K562 (cell line): ENCODE measurements around the gene EGR2. TPM values are rescaled to one million over a fixed set of nuclear protein-coding genes. Genes with fewer than 3 reads are reported as not detected.

Experiments
- ATAC-seq: fragments of 200-7000 bp; cut with Tn5 transposase; 3 replicates; pipeline ENCODE4 v1.9.1; 2020; ENCODE audit warnings: moderate library complexity
- BruUV-seq: library from RNA; stranded (reverse); fragments of 400-500 nt; replicated peaks from 2 replicates; lab custom pipeline; 2021; lab: Mats Ljungman, UMichigan
- CTCF ChIA-PET: fragments of 300-600 bp; formaldehyde crosslinking; extraction: SDS; loops from one replicate; lab custom pipeline; 2021; ENCODE audit warnings: low intra/inter-chr PET ratio; lab: Yijun Ruan, JAX
- POLR2A ChIA-PET: fragments of 300-600, 350-650 bp; sonication (Branson Sonifier 250); formaldehyde crosslinking; extraction: SDS; loops from one replicate; lab custom pipeline; 2021; ENCODE audit warnings: antibody characterized with exemption, inconsistent platforms; lab: Yijun Ruan, JAX
- DNase-seq, 4 experiments: peaks; one replicate each; pipeline versions ENCODE4 v3.0.0 to v3.0.0-alpha.2; 2011 to 2018; ENCODE audit warnings: low spot score in 3 of 4, mixed read lengths in 3 of 4; ENCODE audit errors: extremely low read depth in 1 of 4
- FAIRE-seq: peaks from 2 replicates; lab custom pipeline; 2011; peaks lifted over from hg19 to GRCh38; lab: Jason Lieb, UNC
- H2AFZ ChIP-seq: 2 replicates; pipeline ENCODE4 v1.6.0; 2011; ENCODE audit warnings: low read depth, low read length, control low read depth, inconsistent platforms
- H3K27ac ChIP-seq: fragments of 200-600 bp; 3 replicates; pipeline ENCODE4 v1.8.0; 2011; ENCODE audit warnings: low read depth, mild to moderate bottlenecking, control low read depth, inconsistent platforms, low read length, moderate library complexity, mixed read lengths; ENCODE audit errors: extremely low read depth
- H3K27me3 ChIP-seq, 2 experiments: fragments of 300-600 bp in 1 of 2; 2 replicates in 1 of 2; 3 replicates in 1 of 2; pipeline versions ENCODE4 v1.6.0 to v1.8.0; 2011; ENCODE audit warnings: inconsistent platforms in 2 of 2, low read length in 2 of 2, mild to moderate bottlenecking in 1 of 2, mixed read lengths in 1 of 2, moderate library complexity in 1 of 2; ENCODE audit not compliant: control insufficient read depth in 2 of 2, insufficient read depth in 2 of 2
- H3K36me3 ChIP-seq: fragments of 300-600 bp; 3 replicates; pipeline ENCODE4 v1.8.0; 2011; ENCODE audit warnings: mild to moderate bottlenecking, low read length, inconsistent platforms; ENCODE audit not compliant: control insufficient read depth, insufficient read depth
- H3K4me1 ChIP-seq, 2 experiments: fragments of 200-600 bp in 1 of 2; replicated peaks in 1 of 2; 2 replicates in 1 of 2; 3 replicates in 1 of 2; pipeline versions ENCODE4 v1.5.1 to v1.8.0; 2011; ENCODE audit warnings: inconsistent platforms in 2 of 2, low read length in 2 of 2, mild to moderate bottlenecking in 1 of 2, mixed read lengths in 1 of 2, moderate library complexity in 1 of 2; ENCODE audit not compliant: control insufficient read depth in 2 of 2, insufficient read depth in 2 of 2
- H3K4me2 ChIP-seq: 2 replicates; pipeline ENCODE4 v1.6.1; 2011; ENCODE audit warnings: low read length, control low read depth, inconsistent platforms, mixed read lengths; ENCODE audit not compliant: insufficient read depth
- H3K4me3 ChIP-seq: fragments of 200-600 bp; sonication (generic), shearing (Covaris generic); 2 replicates; pipeline ENCODE4 v1.5.1; 2016; ENCODE audit warnings: control low read depth, inconsistent platforms
- H3K79me2 ChIP-seq: fragments of 200-600 bp; 3 replicates; pipeline ENCODE4 v1.8.0; 2011; ENCODE audit warnings: low read length, inconsistent platforms; ENCODE audit not compliant: control insufficient read depth, insufficient read depth
- H3K9ac ChIP-seq, 2 experiments: 2 replicates each; pipeline versions ENCODE4 v1.6.0 to v1.6.1; 2011; ENCODE audit warnings: low read depth in 2 of 2, low read length in 2 of 2, control low read depth in 1 of 2, inconsistent platforms in 1 of 2, mild to moderate bottlenecking in 1 of 2, mixed read lengths in 1 of 2; ENCODE audit not compliant: insufficient read depth in 1 of 2
- H3K9me1 ChIP-seq: one replicate; pipeline ENCODE4 v1.6.0; 2011; ENCODE audit warnings: inconsistent platforms, mild to moderate bottlenecking, low read length, moderate library complexity; ENCODE audit not compliant: control insufficient read depth, insufficient read depth
- H3K9me3 ChIP-seq: replicated peaks from 2 replicates; pipeline ENCODE4 v1.5.1; 2011; ENCODE audit warnings: low read depth, low read length, inconsistent platforms; ENCODE audit not compliant: control insufficient read depth, insufficient read depth
- H4K20me1 ChIP-seq: replicated peaks from 2 replicates; pipeline ENCODE4 v1.6.1; 2011; ENCODE audit warnings: low read length, inconsistent platforms, mixed read lengths; ENCODE audit not compliant: control insufficient read depth, insufficient read depth
- CREB3 ChIP-seq: fragments of 450-650 bp; conservative IDR thresholded peaks from 2 replicates; pipeline ENCODE4 v1.6.1; 2016; ENCODE audit warnings: missing genetic modification characterization, low read depth, mild to moderate bottlenecking, missing compliant biosample characterization, moderate library complexity
- MTA3 ChIP-seq: fragments of 450-650 bp; formaldehyde crosslinking; IDR thresholded peaks from 2 replicates; pipeline ENCODE4 v1.6.1; 2017; ENCODE audit warnings: mild to moderate bottlenecking, borderline replicate concordance
- NCOA1 ChIP-seq: fragments of 450-650 bp; IDR thresholded peaks from 2 replicates; pipeline ENCODE4 v1.6.1; 2016; ENCODE audit warnings: low read depth
- NFATC3 ChIP-seq: fragments of 450-650 bp; IDR thresholded peaks from 2 replicates; pipeline ENCODE4 v1.6.1; 2017; ENCODE audit warnings: mild to moderate bottlenecking
- RB1 ChIP-seq: fragments of 450-650 bp; IDR thresholded peaks from 2 replicates; pipeline ENCODE4 v1.6.1; 2017; ENCODE audit warnings: low read depth, mild to moderate bottlenecking
- REST ChIP-seq, 2 experiments: fragments of 450-650 bp; formaldehyde crosslinking in 1 of 2; IDR thresholded peaks; 2 replicates each; pipeline versions ENCODE4 v1.4.0 to v1.6.1; 2014 to 2020; ENCODE audit warnings: mild to moderate bottlenecking in 2 of 2, borderline replicate concordance in 1 of 2, low read depth in 1 of 2
- ZC3H8 ChIP-seq: fragments of 450-650 bp; IDR thresholded peaks from 2 replicates; pipeline ENCODE4 v1.6.1; 2017
- ZNF121 ChIP-seq: sonication (generic); formaldehyde crosslinking; conservative IDR thresholded peaks from 2 replicates; pipeline ENCODE4 v1.8.0; 2022; ENCODE audit warnings: missing genetic modification reagents
- WGBS: fragments of 100-300 bp; shearing (Covaris generic); methylation state at CpG from one replicate; pipeline ENCODE4 v1.1.6; 2016; ENCODE audit warnings: low coverage, mixed read lengths; ENCODE audit not compliant: insufficient coverage; ENCODE audit errors: missing lambda C conversion rate; 5-methylcytosine and 5-hydroxymethylcytosine counted together
- in situ Hi-C: fragments of 300-500 bp; cut with MboI; formaldehyde crosslinking; loops from 4 replicates; pipeline ENCODE4 v1.15.0; 2018; ENCODE audit warnings: inconsistent platforms, mixed read lengths
- intact Hi-C: fragments of 100-400 bp; cut with micrococcal nuclease; formaldehyde crosslinking; loops from 2 replicates; pipeline ENCODE4 v1.14.2; 2022
- polyA plus RNA-seq, 8 experiments: library from polyadenylated mRNA; depleted of rRNA in 4 of 8; stranded (reverse) in 5 of 8; unstranded in 3 of 8; fragments of >200 nt; fragmentation: Nextera tagmentation in 2 of 8; fragmentation: Illumina TruSeq in 1 of 8; extraction: Ambion mirVana in 2 of 8; extraction: Trizol in 1 of 8; gene quantifications; 2 replicates each; pipeline versions ENCODE4 v1.2.1 to v1.2.3, GENCODE V29; 2011 to 2014; ENCODE audit warnings: inconsistent platforms in 1 of 8, missing spikeins in 1 of 8
- total RNA-seq, 7 experiments: library from RNA; depleted of rRNA in 6 of 7; stranded (reverse); fragments of >200 nt in 6 of 7; fragmentation: Illumina TruSeq in 2 of 7; extraction: Trizol in 2 of 7; gene quantifications; 2 replicates each; pipeline versions ENCODE4 v1.2.1 to v1.2.3, GENCODE V29; 2011 to 2021; ENCODE audit warnings: low replicate concordance in 1 of 7
- TF ChIP-seq, protein P1 (sequence below), 2 experiments: fragments of 450-650 bp in 1 of 2; sonication (generic) in 1 of 2; formaldehyde crosslinking in 1 of 2; IDR thresholded peaks in 1 of 2; conservative IDR thresholded peaks in 1 of 2; 2 replicates each; pipeline versions ENCODE4 v1.6.1 to v1.8.1; 2016 to 2023; ENCODE audit warnings: mild to moderate bottlenecking in 2 of 2, moderate library complexity in 2 of 2, inconsistent platforms in 1 of 2, missing genetic modification reagents in 1 of 2

The EGR2 gene
- total and polyA plus RNA-seq, 9 of the 15 experiments (the other 6 are each of a cell fraction or from before 2014, with no cell fraction given) = 0.08 to 0.18 (median 0.12) TPM; not detected in 4

GRCh38 chr10:62817766-62818425 lies 1.7 kb upstream of the EGR2 start:
- BruUV-seq = no TSS peak
- FAIRE-seq (peak; percentile 11), ATAC-seq (peak; percentile 81), DNase-seq (peak; percentile 84 to 89 (median 87))
- Histone ChIP-seq H3K9me1 (no peaks in the 10 kb centered on the region), H3K4me1 (peaks cover 7 to 50% of the 10 kb centered on the region in 2 experiments; a peak in 3 of 5 replicates), H2AFZ (peak overlapping the region; percentile 95), H3K9me3 (no peaks in the 10 kb centered on the region), H4K20me1 (no peaks in the 10 kb centered on the region), H3K4me2 (peak overlapping the region; percentile 90), H3K4me3 (peak overlapping the region; percentile 74; the same call in 1 of the 2 replicates), H3K79me2 (no peaks in the 10 kb centered on the region), H3K9ac (peak overlapping the region in 1 of 2 experiments; percentile 94; a peak in 2 of 4 replicates), H3K27me3 (peaks cover 19 to 48% of the 10 kb centered on the region in 2 experiments; a peak in 4 of 5 replicates), H3K36me3 (no peaks in the 10 kb centered on the region), H3K27ac (no peak overlapping the region)
- POLR2A ChIA-PET = interaction anchor here (0.6 to 1.0 kb wide), 4 partner anchors 11 to 326 kb away, joined by 3 read pairs; no protein-coding TSS in a partner anchor
- CTCF ChIA-PET = interaction anchor here (1.1 to 1.5 kb wide), 2 partner anchors 224 to 380 kb away, joined by 3 read pairs; no protein-coding TSS in a partner anchor
- WGBS = 6% methylated on average over 37 of the region's 51 CpGs
- in situ Hi-C loops (no loop called here), intact Hi-C loops (loop anchor here (2.0 to 5.0 kb wide), 4 partner anchors 206 to 381 kb away; no protein-coding TSS in a partner anchor)
- TF ChIP-seq NFATC3 (no peak), RB1 (peak; percentile 80; the same call in 1 of the 2 replicates), REST (IDR thresholded peaks at IDR 0.05; ENCODE audit: borderline replicate concordance) (peak; percentile 80), REST (CRISPR knock-in tag; IDR thresholded peaks at IDR 0.05; ENCODE audit: low read depth) (0 out of 2 replicates have a peak, but pooled peaks have one; percentile 21), ZNF121 (CRISPR knock-in tag) (peak; percentile 65; the same call in 1 of the 2 replicates), CREB3 (tag) (no peak), ZC3H8 (no peak), NCOA1 (no peak), MTA3 (0 out of 2 replicates have a peak, but pooled peaks have one; percentile 52)
- TF ChIP-seq, protein P1, sequence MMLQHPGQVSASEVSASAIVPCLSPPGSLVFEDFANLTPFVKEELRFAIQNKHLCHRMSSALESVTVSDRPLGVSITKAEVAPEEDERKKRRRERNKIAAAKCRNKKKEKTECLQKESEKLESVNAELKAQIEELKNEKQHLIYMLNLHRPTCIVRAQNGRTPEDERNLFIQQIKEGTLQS (IDR thresholded peaks at IDR 0.05) = peak; percentile 52
- TF ChIP-seq, protein P1 (CRISPR knock-in tag; conservative IDR thresholded peaks at IDR 0.05) = no peak
